ENCODE data around the gene ITGB8.

The ITGB8 gene

GRCh38 chr7:20343941-20344340 is 13.2 kb downstream of the ITGB8 start:
- DNase-seq: no peak

GRCh38 chr7:20344396-20344795 is 13.7 kb downstream of the ITGB8 start:
- no peak for DNase-seq

GRCh38 chr7:20346577-20346976 is 15.9 kb downstream of the ITGB8 start:
- no peak for DNase-seq

GRCh38 chr7:20347680-20348079 is 17.0 kb downstream of the ITGB8 start:
- no peak for DNase-seq

- no peak for DNase-seq
Measured at GRCh38 chr7:20348125-20348807, 17.6 kb downstream of the ITGB8 start.

- DNase-seq: no peak
Measured at GRCh38 chr7:20350518-20350951, 19.8 kb downstream of the ITGB8 start.

- DNase-seq: no peak
Measured at GRCh38 chr7:20350996-20351692, 20.4 kb downstream of the ITGB8 start.

GRCh38 chr7:20351901-20352300 is 21.2 kb downstream of the ITGB8 start:
- DNase-seq: no peak

- no peak for DNase-seq
Measured at GRCh38 chr7:20352573-20353306, 22.0 kb downstream of the ITGB8 start.

GRCh38 chr7:20354610-20355528 is 24.2 kb downstream of the ITGB8 start:
- DNase-seq: no peak

GRCh38 chr7:20358106-20358505 is 27.4 kb downstream of the ITGB8 start:
- no peak for DNase-seq

- no peak for DNase-seq
Measured at GRCh38 chr7:20358762-20359282, 28.1 kb downstream of the ITGB8 start.

- no peak for DNase-seq
Measured at GRCh38 chr7:20359341-20359963, 28.8 kb downstream of the ITGB8 start.

- no peak for DNase-seq
Measured at GRCh38 chr7:20362574-20363253, 32.0 kb downstream of the ITGB8 start.

- DNase-seq: no peak
Measured at GRCh38 chr7:20364571-20365196, 34.0 kb downstream of the ITGB8 start.

GRCh38 chr7:20365486-20365885 is 34.8 kb downstream of the ITGB8 start:
- DNase-seq: no peak

- no peak for DNase-seq
Measured at GRCh38 chr7:20374399-20374798, 43.7 kb downstream of the ITGB8 start.

GRCh38 chr7:20376796-20377195 is 46.1 kb downstream of the ITGB8 start:
- DNase-seq: no peak

GRCh38 chr7:20381406-20382034 is 50.8 kb downstream of the ITGB8 start:
- no peak for DNase-seq

GRCh38 chr7:20383351-20383750 is 52.7 kb downstream of the ITGB8 start:
- no peak for DNase-seq

All from CD4-positive, alpha-beta T cell treated with Interleukin-21 for 1 hour (primary cell).